Measurements from ENCODE around the gene ANKRD66.
"Not testable (repeated sequence)": the region's sequence is repeated elsewhere in the genome, so short reads cannot be mapped to it uniquely, and the experiment has no call there.

ANKRD66 gene

DNA sequence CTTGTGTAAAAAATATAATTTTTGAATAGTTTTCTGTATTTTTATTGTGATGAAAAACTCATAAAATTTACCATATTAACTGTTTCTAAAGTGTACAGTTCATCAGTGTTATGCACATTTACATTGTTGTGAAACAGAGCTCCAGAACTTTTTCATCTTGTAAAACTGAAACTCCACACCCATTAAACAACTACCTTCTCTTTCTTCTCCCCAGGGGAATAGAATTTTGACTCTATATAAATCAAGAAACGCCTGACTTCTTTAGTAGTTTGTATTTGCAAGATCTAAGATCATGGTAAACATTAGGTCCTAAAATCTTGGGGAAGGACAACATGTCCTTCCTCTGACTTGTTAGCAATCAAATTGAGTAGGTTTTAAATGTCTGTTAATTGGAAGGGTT is 9.1 kb downstream of the ANKRD66 start:
- DNase-seq (ENCODE audit: low spot score): no peak

GRCh38 chr6:46756469-46757213 is 9.9 kb downstream of the ANKRD66 start:
- no peak for DNase-seq (ENCODE audit: low spot score)

GRCh38 chr6:46757214-46757596 is 10.5 kb downstream of the ANKRD66 start:
- no peak for DNase-seq (ENCODE audit: low spot score)

GRCh38 chr6:46758960-46759753 is 12.4 kb downstream of the ANKRD66 start:
- no peak for DNase-seq (ENCODE audit: low spot score)

GRCh38 chr6:46760925-46761324 is 14.2 kb downstream of the ANKRD66 start:
- DNase-seq (ENCODE audit: low spot score): no peak

GRCh38 chr6:46763466-46763865 is 16.7 kb downstream of the ANKRD66 start:
- DNase-seq (ENCODE audit: low spot score): no peak

GRCh38 chr6:46764280-46764679 is 17.5 kb downstream of the ANKRD66 start:
- not testable (repeated sequence) for DNase-seq (ENCODE audit: low spot score)

- no peak for DNase-seq (ENCODE audit: low spot score)
Measured at GRCh38 chr6:46764961-46765360, 18.2 kb downstream of the ANKRD66 start.

- peak; percentile 57 for DNase-seq (ENCODE audit: low spot score)
Measured at GRCh38 chr6:46772016-46772415, 25.3 kb downstream of the ANKRD66 start.

DNA sequence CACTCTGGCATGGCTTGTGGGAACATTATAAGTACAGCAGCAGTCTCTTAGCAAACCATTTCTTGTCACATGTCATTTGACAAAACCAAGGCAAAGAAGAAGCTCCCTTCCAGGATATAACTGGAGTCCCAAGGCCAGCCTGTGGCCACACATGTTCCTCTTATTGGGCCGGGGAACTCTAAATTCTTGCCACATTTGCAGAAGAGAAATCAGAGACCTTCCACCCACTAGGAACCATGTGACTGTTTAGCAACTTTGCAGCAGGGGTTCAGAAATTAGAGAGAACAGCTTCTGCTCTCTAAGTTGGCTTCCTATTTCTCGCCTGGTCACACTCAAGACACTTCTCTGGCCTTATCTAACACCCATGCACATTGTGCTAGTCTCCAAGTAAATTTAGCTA is 26.0 kb downstream of the ANKRD66 start:
- DNase-seq (ENCODE audit: low spot score): peak; percentile 93

GRCh38 chr6:46773201-46773855 is 26.6 kb downstream of the ANKRD66 start:
- DNase-seq (ENCODE audit: low spot score): no peak

GRCh38 chr6:46774736-46775135 is 28.0 kb downstream of the ANKRD66 start:
- not testable (repeated sequence) for DNase-seq (ENCODE audit: low spot score)

GRCh38 chr6:46776070-46776712 is 29.5 kb downstream of the ANKRD66 start:
- no peak for DNase-seq (ENCODE audit: low spot score)

DNA sequence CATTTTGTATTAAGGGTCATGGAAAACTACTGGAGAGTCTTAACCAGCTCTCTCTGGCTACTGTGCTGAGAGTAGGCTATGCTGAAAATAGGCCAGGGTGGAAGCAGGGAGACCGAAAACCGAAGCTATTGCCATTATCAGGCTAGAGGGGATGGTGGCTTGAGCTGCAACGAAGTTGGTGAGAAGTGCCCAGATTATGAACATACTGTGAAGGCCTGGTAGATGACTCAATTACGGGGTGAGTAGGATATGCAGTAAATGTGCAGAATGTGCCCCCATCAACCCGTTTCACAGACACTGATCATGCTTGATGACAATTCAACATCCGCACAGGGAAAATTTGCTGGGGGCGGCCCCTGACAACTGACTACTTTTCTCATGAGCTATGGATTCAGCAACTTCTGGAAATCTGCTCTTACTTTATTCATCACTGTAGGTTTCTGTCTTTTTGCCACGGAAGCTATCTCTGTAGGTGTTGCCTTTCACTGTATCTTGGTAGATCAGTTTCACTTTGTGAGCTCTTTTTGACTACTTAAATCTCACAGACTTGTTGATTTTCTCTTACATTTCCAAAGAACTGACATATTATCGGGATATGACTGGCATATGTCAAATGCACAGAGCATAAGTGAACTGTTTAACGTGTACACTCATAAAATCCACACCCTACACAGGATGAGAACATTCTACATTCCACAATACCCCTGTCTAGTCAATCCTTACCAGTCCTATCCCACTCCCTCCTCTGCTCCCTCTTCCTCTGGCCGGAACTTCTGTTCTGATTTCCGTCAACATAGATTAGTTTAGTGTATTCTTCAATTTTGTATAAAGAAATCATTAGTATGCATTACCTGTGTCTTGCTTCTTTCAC is 31.0 kb downstream of the ANKRD66 start:
- DNase-seq (ENCODE audit: low spot score): no peak

- peak; percentile 86 for DNase-seq (ENCODE audit: low spot score)
Measured at GRCh38 chr6:46781478-46782378, 35.0 kb downstream of the ANKRD66 start.

DNA sequence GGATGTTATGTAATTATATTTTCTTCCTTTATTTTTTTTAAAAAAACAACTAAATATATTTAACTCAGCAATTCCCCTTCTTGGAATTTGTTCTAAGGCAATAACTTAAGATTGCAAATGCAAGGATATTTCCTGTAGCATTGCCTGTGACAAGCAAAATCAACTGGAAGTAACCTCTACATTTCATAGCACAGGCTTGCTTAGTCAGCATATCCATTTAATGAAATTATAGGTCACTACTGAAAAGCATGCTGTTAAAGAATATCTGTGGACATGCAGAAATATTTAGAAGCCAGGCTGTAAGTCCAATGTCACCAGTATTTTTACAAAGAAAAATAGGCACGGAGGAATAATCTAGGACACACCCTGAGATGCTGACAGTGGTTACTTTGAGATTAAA is 37.8 kb downstream of the ANKRD66 start:
- no peak for DNase-seq (ENCODE audit: low spot score)

GRCh38 chr6:46787871-46788540 is 41.3 kb downstream of the ANKRD66 start:
- DNase-seq (ENCODE audit: low spot score): no peak

DNA sequence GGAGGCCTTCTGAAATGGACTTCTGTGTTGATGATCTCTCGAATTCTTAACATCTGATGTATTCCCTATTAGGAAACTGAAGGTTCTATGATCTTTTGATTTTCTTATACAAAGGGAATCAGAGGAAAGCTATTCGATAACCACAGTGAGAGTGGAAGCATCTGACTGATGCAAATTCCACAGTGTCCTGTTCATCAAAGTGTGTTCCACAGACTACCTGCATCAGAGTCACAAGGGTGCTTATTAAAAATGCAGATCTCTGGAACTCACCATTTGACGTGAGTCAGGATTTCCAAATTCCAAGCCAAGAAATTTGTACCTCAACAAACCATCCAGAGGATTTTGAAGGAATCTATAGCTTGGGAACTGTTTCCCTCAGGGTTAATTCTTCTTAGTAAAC is 42.1 kb downstream of the ANKRD66 start:
- no peak for DNase-seq (ENCODE audit: low spot score)

DNA sequence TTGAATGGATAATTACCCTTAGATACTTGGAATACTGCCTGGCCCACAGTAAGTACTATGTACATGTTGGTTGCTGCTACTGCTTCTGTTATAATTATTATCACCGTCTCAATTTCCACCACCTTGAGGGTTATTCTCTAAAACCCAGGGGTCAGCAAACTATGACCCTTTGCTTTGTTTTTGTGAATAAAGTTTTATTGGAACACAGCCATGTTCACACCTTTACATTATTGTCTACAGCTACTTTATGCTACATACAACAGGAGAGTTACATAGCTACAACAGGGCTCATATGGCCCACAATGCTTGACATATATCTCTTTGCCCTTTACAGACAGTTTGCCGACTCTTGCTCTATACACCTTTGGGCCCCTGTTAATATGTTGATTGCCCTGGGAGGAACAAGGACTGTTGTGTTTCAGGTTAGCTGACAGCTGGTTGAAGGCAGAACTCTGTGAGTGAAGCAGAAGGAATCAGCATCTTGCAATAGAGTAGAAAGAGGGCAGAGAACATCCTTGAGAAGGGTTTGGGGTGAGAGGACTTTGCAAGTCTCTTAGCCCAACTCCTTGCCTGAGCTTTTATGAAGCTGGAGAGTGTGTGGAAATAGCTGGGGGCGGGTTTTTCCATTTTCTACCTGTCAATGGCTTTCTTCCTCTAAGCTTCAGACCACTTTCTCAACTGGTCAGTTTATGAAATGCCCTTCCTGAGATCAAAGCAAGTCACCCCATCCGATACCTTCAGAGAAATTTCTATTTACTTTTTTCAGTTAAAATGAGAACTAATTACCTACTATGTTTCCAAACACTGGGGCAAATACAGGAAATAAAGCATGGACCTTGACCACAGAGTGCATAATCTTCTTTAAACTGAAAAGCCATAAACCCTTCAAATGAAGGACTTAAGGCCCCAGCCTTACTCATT is 43.0 kb downstream of the ANKRD66 start:
- no peak for DNase-seq (ENCODE audit: low spot score)
